SU-DHL-6 (cell line): ENCODE data around the gene NTM.

Experiments used
- EZH2phosphoT487 ChIP-seq: fragments of 200-600 bp; sonication (generic), shearing (Covaris generic); conservative IDR thresholded peaks from 2 replicates; pipeline ENCODE4 v1.6.1; 2018; ENCODE audit warnings: mild to moderate bottlenecking, antibody characterized with exemption, low read length, moderate library complexity, mixed read lengths
- TF ChIP-seq, protein P1 (sequence below): fragments of 200-600 bp; sonication (generic); IDR thresholded peaks from one replicate; pipeline ENCODE4 v1.5.1; 2017; ENCODE audit warnings: antibody characterized with exemption, mild to moderate bottlenecking, low read length, moderate library complexity; ENCODE audit not compliant: insufficient read depth, poor library complexity, severe bottlenecking

DNA sequence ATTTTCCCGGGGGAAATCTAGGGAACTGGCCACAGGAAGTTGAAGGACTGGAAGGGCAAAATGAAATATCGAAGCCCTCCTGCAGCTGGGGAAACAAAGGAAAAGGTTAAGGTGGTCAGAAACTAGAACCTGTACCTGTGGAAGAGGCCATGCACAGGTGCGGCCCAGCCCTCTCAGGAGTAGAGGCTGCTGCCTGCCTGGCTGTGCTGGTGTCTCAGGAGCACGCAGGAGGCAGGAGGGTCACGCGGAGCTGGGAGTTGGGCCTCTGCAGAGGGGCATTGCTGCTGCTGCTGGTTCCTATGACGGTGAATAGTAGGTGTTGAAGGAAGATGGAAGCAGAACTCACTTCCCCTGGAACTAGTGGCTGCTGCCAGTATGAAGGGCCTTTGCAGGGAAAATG lies 425.7 kb downstream of the NTM start:
- TF ChIP-seq, protein P1, sequence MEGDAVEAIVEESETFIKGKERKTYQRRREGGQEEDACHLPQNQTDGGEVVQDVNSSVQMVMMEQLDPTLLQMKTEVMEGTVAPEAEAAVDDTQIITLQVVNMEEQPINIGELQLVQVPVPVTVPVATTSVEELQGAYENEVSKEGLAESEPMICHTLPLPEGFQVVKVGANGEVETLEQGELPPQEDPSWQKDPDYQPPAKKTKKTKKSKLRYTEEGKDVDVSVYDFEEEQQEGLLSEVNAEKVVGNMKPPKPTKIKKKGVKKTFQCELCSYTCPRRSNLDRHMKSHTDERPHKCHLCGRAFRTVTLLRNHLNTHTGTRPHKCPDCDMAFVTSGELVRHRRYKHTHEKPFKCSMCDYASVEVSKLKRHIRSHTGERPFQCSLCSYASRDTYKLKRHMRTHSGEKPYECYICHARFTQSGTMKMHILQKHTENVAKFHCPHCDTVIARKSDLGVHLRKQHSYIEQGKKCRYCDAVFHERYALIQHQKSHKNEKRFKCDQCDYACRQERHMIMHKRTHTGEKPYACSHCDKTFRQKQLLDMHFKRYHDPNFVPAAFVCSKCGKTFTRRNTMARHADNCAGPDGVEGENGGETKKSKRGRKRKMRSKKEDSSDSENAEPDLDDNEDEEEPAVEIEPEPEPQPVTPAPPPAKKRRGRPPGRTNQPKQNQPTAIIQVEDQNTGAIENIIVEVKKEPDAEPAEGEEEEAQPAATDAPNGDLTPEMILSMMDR, result no peak
- TF ChIP-seq EZH2phosphoT487, result no peak
